DOHH2 (cell line): ENCODE measurements around the gene CDS2.

Experiments used
- H3F3A ChIP-seq: fragments of 200-600 bp; sonication (generic), shearing (Covaris generic); 2 replicates; pipeline ENCODE4 v1.6.0; 2016; ENCODE audit warnings: antibody characterized with exemption, mild to moderate bottlenecking; ENCODE audit not compliant: control insufficient read depth, insufficient read depth
- H3K27ac ChIP-seq: fragments of 200-600 bp; sonication (generic); 2 replicates; pipeline ENCODE4 v1.5.1; 2014; ENCODE audit warnings: low read depth, mild to moderate bottlenecking, low read length, moderate library complexity
- H3K27me3 ChIP-seq: fragments of 200-600 bp; sonication (generic); 2 replicates; pipeline ENCODE4 v1.6.1; 2014; ENCODE audit warnings: mild to moderate bottlenecking, low read length, mixed read lengths; ENCODE audit not compliant: control insufficient read depth
- H3K36me3 ChIP-seq: fragments of 200-600 bp; sonication (generic); 2 replicates; pipeline ENCODE4 v1.6.1; 2014; ENCODE audit warnings: mild to moderate bottlenecking, low read length, moderate library complexity, mixed read lengths; ENCODE audit not compliant: control insufficient read depth
- H3K4me1 ChIP-seq: fragments of 200-600 bp; sonication (generic); 2 replicates; pipeline ENCODE4 v1.6.1; 2014; ENCODE audit warnings: mild to moderate bottlenecking, low read length, mixed read lengths; ENCODE audit not compliant: control insufficient read depth
- H3K4me2 ChIP-seq: fragments of 200-600 bp; sonication (generic); 2 replicates; pipeline ENCODE4 v1.6.0; 2014; ENCODE audit warnings: mild to moderate bottlenecking, low read length, moderate library complexity
- H3K4me3 ChIP-seq: fragments of 200-600 bp; sonication (generic); 2 replicates; pipeline ENCODE4 v1.5.1; 2014; ENCODE audit warnings: mild to moderate bottlenecking, low read length, mixed read lengths
- H3K79me2 ChIP-seq: fragments of 200-600 bp; sonication (generic); 2 replicates; pipeline ENCODE4 v1.6.1; 2014; ENCODE audit warnings: mild to moderate bottlenecking, low read length, mixed read lengths; ENCODE audit not compliant: control insufficient read depth
- H3K9me2 ChIP-seq: fragments of 200-600 bp; sonication (generic); replicated peaks from 2 replicates; pipeline ENCODE4 v1.6.1; 2014; ENCODE audit warnings: mild to moderate bottlenecking, low read length, mixed read lengths; ENCODE audit not compliant: control insufficient read depth
- H3K9me3 ChIP-seq: fragments of 200-600 bp; sonication (generic); 2 replicates; pipeline ENCODE4 v1.6.1; 2014; ENCODE audit warnings: antibody characterized with exemption, low read length, mixed read lengths; ENCODE audit not compliant: control insufficient read depth, insufficient read depth
- H4K20me1 ChIP-seq: fragments of 200-600 bp; sonication (generic); 2 replicates; pipeline ENCODE4 v1.6.0; 2014; ENCODE audit warnings: low read depth, mild to moderate bottlenecking, antibody characterized with exemption, low read length, moderate library complexity; ENCODE audit not compliant: control insufficient read depth, insufficient read depth
- EZH2phosphoT487 ChIP-seq: fragments of 200-600 bp; sonication (generic); IDR thresholded peaks from 2 replicates; pipeline ENCODE4 v1.6.1; 2017; ENCODE audit warnings: borderline replicate concordance, mild to moderate bottlenecking, antibody characterized with exemption, low read length, moderate library complexity, mixed read lengths
- TF ChIP-seq, protein P1 (sequence below): fragments of 200-600 bp; sonication (generic); IDR thresholded peaks from one replicate; pipeline ENCODE4 v1.5.1; 2014; ENCODE audit warnings: antibody characterized with exemption, mild to moderate bottlenecking, low read depth, low read length; ENCODE audit not compliant: poor library complexity, severe bottlenecking

Gene CDS2

DNA sequence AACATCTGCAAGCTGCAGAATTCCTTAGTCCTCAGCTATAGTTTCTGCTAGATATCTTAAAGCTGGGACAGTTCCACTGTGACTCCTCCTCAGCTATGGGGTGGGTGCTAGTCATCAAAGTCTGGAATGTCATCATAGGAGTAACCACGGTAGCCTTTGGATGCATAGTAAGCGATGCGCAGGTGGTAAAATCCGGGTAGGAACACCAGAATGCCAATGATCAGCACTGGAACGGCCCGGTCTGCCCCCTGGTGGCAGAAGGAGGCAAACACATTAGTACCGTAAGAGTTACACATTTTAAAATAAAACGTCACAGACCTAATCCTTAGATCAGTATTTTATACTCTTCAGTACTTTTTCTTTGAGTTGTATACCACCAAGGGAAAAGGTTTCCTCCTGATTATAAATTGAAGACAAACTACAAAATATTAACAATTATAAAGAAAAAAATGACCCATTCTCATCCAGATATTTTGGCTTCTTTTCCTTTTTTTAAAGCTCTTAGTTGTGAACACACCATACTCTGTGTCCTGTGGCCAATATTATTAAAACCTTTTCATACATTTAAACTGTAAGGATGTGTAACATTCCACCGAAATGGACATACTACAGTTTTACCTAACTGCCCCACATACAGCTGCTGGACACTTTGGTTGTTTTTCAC, 26.0 kb upstream of the CDS2 start:
- H3K36me3 ChIP-seq = peaks cover 78% of the 10 kb centered on the region

DNA sequence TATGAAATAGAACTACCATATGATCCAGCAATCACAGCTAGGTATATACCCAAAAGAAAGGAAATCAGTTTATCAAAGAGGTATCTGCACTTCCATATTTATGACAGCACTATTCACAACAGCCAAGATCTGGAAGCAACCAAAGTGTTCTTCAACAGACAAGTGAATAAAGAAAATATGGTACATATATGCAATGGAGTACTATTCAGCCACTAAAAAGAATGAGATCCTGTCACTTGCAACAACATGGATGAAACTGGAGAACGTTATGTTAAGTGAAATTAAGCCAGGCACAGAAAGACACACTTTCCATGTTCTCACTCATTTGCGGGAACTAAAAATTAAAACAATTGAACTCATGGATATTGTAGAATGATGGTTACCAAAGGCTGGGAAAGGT, 22.3 kb upstream of the CDS2 start:
- H3K27me3 ChIP-seq = no peaks in the 10 kb centered on the region
- no peaks in the 10 kb centered on the region for H3K9me2 ChIP-seq
- 0 out of 2 replicates have a peak, but pooled peaks cover 3% of the 10 kb centered on the region for H4K20me1 ChIP-seq
- H3K27ac ChIP-seq = no peak overlapping the region
- H3K4me3 ChIP-seq = no peak overlapping the region
- no peaks in the 10 kb centered on the region for H3K4me1 ChIP-seq
- peaks cover 88% of the 10 kb centered on the region for H3K36me3 ChIP-seq
- no peaks in the 10 kb centered on the region for H3K9me3 ChIP-seq
- H3K4me2 ChIP-seq = no peak overlapping the region
- H3F3A ChIP-seq = peaks cover 17% of the 10 kb centered on the region; the same call in 1 of the 2 replicates
- peaks cover 11% of the 10 kb centered on the region for H3K79me2 ChIP-seq
- TF ChIP-seq EZH2phosphoT487 = no peak
- TF ChIP-seq, protein P1, sequence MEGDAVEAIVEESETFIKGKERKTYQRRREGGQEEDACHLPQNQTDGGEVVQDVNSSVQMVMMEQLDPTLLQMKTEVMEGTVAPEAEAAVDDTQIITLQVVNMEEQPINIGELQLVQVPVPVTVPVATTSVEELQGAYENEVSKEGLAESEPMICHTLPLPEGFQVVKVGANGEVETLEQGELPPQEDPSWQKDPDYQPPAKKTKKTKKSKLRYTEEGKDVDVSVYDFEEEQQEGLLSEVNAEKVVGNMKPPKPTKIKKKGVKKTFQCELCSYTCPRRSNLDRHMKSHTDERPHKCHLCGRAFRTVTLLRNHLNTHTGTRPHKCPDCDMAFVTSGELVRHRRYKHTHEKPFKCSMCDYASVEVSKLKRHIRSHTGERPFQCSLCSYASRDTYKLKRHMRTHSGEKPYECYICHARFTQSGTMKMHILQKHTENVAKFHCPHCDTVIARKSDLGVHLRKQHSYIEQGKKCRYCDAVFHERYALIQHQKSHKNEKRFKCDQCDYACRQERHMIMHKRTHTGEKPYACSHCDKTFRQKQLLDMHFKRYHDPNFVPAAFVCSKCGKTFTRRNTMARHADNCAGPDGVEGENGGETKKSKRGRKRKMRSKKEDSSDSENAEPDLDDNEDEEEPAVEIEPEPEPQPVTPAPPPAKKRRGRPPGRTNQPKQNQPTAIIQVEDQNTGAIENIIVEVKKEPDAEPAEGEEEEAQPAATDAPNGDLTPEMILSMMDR = no peak

More for the DNA sequence above, 26.0 kb upstream of the CDS2 start:
- Histone ChIP-seq H4K20me1 (0 out of 2 replicates have a peak, but pooled peaks cover 3% of the 10 kb centered on the region), H3K9me2 (no peaks in the 10 kb centered on the region), H3K9me3 (no peaks in the 10 kb centered on the region), H3K27ac (no peak overlapping the region; the same call in 1 of the 2 replicates), H3K79me2 (peaks cover 10% of the 10 kb centered on the region; the same call in 1 of the 2 replicates), H3F3A (peaks cover 14% of the 10 kb centered on the region; the same call in 1 of the 2 replicates), H3K4me3 (no peak overlapping the region), H3K4me2 (no peak overlapping the region), H3K27me3 (no peaks in the 10 kb centered on the region), H3K4me1 (no peaks in the 10 kb centered on the region)
- TF ChIP-seq, protein P1 = peak; percentile 92
- TF ChIP-seq EZH2phosphoT487 = no peak

DNA sequence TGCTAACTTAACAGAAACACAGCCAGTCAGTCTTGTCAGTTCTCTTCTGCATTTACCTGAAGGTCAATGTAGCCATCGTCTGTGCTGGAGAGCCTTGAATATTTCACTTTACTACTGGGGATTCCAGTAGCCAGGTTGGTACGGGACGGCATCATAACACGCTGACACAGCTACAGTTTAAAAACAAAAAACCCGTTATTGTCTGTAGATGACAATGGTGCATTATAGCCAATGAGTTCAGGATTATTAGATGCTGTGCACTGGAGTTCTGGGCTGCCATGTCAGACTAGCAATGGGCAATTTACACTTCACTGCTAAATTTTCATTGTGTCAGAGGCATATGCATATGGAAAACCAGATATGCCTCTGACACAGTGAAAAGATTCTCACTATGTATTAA, 17.5 kb upstream of the CDS2 start:
- H3K36me3 ChIP-seq = peaks cover 77% of the 10 kb centered on the region
- peaks cover 21% of the 10 kb centered on the region for H3F3A ChIP-seq
- TF ChIP-seq, protein P1 = no peak
- H3K9me2 ChIP-seq = no peaks in the 10 kb centered on the region
- peaks cover 32% of the 10 kb centered on the region for H3K79me2 ChIP-seq
- no peaks in the 10 kb centered on the region for H4K20me1 ChIP-seq
- no peak overlapping the region for H3K4me2 ChIP-seq
- no peak overlapping the region for H3K27ac ChIP-seq
- no peaks in the 10 kb centered on the region for H3K27me3 ChIP-seq
- no peak overlapping the region for H3K4me3 ChIP-seq
- peaks cover 16% of the 10 kb centered on the region for H3K4me1 ChIP-seq
- H3K9me3 ChIP-seq = no peaks in the 10 kb centered on the region
